Endometrium (tissue), 2 donors: ENCODE data around the gene UGGT1.

Experiments used
- FAIRE-seq: peaks from 2 replicates; lab custom pipeline; 2012; peaks lifted over from hg19 to GRCh38; lab: Jason Lieb, UNC
- donor health status: control.
- donor health status: control.

The UGGT1 gene, protein sequence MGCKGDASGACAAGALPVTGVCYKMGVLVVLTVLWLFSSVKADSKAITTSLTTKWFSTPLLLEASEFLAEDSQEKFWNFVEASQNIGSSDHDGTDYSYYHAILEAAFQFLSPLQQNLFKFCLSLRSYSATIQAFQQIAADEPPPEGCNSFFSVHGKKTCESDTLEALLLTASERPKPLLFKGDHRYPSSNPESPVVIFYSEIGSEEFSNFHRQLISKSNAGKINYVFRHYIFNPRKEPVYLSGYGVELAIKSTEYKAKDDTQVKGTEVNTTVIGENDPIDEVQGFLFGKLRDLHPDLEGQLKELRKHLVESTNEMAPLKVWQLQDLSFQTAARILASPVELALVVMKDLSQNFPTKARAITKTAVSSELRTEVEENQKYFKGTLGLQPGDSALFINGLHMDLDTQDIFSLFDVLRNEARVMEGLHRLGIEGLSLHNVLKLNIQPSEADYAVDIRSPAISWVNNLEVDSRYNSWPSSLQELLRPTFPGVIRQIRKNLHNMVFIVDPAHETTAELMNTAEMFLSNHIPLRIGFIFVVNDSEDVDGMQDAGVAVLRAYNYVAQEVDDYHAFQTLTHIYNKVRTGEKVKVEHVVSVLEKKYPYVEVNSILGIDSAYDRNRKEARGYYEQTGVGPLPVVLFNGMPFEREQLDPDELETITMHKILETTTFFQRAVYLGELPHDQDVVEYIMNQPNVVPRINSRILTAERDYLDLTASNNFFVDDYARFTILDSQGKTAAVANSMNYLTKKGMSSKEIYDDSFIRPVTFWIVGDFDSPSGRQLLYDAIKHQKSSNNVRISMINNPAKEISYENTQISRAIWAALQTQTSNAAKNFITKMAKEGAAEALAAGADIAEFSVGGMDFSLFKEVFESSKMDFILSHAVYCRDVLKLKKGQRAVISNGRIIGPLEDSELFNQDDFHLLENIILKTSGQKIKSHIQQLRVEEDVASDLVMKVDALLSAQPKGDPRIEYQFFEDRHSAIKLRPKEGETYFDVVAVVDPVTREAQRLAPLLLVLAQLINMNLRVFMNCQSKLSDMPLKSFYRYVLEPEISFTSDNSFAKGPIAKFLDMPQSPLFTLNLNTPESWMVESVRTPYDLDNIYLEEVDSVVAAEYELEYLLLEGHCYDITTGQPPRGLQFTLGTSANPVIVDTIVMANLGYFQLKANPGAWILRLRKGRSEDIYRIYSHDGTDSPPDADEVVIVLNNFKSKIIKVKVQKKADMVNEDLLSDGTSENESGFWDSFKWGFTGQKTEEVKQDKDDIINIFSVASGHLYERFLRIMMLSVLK (N-terminal part only)

DNA sequence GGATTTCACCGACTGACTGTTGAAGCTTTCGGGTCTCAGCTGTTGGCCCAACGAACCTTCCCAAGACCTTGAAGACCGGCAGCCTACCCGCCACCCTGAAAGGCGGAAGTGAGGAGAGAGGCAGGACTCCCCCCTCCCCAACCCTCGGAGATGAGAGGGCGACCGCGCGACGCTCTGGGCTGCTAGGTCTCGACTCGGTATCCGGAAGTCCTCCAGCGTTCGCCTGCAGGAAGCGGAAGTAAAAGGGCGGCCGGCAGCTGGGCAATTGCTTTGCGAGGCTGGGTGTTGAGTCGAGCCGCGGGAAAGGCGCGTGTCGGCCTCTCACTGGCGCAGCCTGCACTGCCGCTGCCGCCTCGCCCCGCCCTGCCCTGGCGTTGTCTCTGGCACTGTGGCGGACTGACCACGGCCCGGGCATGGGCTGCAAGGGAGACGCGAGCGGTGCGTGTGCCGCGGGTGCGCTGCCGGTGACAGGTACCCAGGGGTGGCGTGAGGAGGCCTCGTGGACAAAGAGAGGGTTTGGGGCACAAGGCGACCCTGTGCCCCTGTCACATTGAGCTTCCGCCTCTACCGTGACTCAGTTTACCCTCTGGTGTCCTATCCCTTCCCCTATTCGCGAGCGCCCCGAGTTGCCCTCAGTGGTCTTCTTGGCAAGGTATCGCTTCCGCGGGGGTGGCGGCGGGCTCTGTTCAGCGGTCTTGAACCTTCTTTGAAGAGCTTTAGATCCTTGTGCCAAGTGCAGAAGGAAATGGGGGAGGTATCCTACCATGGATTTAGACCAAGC, at the start of gene UGGT1:
TSS of gene UGGT1 (plus strand) at position 256 of the 781 bp plus-strand sequence. CDS start at position 414, 158 bp downstream.
- peak; percentile 87 for FAIRE-seq

DNA sequence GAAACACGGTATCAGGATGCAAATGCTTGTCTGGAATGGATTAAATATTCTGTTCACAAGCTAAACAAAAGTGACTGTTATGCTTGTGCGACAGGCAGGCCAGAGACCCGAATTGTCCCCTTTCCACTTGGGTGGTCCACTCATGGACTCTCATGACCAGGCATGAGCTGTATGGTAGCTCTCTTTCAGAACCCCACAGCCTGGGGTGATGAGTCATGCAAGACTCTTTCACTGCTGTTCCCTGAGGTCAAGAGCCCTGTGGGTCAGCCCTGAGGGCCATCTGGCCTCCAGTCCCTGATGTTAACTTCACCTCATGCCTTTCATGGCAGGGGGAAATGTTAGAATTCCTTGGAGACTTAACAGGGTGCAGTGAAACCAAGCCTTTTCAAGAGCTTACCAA, 49.4 kb upstream of the UGGT1 start:
- FAIRE-seq: no peak

DNA sequence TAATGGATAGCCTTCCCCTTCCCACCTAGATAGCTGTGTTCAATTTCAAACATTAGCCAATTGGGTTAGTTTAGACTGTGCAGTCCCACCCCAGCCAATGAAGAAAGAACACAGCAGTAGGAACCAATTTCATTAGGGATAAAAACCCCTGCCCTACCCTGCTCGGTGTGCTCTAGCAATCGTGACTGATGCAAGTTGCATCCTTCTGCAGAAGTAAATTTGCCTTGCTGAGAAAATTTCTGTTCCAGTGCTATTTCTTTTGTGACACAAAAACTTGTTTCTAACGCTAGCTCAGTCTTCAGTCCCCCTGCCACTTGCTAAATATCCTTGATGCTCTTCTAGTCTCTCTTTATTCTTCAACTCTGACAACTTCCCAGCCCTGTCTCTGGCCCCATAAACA, 48.0 kb upstream of the UGGT1 start:
- no peak for FAIRE-seq

DNA sequence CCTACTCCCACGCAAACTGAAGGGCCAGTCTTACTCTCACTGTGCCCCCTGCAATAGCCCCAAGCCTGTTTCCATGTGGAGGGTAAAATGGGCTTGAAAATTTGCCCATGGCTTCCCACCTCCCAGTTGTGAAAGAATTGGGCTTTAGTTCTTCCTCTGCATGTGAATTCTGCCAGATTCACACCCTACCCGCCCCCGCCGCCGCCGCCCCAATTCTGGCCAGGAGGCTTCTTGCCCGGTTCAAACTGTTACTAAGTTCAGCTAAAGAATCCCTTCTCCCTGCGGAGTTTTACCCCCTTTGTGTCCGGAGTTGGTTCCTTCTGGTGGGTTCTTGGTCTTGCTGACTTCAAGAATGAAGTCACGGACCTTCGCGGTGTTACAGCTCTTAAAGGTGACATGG, 37.7 kb upstream of the UGGT1 start:
- FAIRE-seq: no peak

DNA sequence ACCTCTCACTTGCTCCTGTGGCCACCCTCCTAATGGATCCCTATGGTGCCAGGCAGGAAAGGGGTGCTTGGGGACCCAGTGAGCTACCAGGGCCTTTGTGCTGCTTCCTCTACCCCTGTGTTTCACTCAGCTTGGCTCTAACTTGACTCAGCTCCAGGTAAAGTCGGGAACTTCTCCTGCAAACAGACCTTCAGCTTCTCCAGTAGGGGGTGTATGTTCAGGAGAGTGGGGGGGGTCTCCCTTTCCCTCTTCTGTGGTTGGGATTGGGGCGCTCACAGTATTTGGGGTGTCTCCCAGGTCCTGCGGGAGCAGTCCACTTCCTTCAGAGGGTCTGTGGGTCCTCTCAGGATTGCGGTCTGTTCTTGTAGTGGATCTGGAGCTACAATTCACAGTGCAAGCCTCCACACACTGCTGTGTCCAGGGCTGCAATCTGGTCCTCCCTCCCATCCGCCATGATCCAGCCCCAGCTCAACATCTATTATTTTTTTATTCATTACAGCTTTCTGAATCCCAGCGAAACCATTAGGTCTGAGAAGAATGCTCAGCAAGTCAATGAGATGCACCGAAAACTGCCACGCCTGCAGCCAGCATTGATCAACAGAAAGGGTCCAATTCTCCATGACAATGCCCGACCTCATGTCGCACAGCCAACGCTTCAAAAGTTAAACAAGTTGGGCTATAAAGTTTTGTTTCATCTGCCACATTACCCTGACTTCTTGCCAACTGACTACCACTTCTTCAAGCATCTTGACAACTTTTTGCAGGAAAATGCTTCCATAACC, 36.7 kb upstream of the UGGT1 start:
- FAIRE-seq: no peak

DNA sequence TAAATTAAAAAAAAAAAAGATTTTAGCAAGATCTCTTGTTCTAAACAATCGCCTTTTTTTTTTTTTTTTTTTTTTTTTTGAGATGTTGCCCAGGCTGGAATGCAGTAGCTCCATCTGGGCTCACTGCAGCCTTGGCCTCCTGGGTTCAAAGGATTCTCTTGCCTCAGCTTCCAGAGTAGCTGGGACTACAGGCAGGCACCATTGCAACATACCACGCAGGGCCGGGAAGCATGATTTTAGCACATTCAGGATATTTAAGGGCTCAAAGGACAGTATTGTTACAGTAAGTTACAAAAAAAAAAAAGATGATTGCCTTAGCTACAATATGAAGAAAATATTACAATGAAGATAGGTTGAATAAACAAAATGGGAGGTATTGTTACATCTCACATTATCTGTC, 33.7 kb upstream of the UGGT1 start:
- no peak for FAIRE-seq

DNA sequence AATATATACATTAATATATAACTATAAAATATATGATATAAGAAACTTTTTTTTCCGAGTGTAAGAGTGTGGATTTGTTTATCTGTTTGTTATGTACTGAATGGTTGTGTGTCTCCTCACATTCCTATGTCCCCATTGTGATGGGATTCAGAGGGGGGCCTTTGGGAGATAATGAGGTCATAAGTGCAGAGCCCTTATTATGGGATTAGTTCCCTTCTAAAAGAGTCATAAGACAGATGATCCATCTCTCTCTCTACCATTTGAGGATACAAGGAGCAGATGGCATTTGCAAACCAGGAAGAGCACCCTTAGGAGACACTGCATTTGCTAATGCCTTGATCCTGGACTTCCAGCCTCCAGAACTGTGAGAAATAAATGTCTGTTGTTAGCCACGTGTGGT, 32.9 kb upstream of the UGGT1 start:
- no peak for FAIRE-seq

DNA sequence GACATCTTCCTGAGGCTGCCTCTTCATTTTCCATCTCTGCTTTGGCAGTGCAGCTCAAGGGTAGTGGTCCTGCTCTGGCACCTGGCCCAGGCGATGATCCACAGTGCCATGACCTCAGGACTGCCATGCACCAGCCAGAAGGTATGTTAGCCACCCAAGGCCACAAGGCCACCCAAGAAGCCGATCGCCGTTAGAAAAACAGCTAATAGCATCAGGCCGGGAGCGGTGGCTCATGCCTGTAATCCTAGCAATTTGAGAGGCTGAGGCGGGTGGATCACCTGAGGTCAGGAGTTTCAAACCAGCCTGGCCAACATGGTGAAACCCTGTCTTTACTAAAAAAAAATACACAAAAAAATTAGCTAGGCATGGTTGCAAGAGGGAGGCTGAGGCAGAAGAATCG, 28.4 kb upstream of the UGGT1 start:
- FAIRE-seq: no peak

DNA sequence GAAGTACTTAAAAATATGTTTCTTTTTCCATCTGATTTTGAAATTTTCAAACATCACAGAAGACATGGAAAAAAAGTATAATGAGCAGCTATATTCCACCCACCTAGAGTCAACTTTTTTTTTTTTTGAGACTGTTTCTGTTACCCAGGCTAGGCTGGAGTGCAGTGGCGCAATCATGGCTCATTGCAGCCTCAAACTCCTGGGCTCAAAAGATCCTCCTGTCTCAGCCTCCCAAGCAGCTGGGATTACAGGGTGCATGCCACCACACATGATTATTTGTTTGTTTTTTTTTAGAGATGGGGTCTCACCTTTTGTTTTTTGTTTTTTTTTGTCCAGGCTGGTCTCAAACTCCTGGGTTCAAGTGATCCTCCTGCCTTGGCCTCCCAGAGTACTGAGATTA, 26.6 kb upstream of the UGGT1 start:
- FAIRE-seq: no peak

DNA sequence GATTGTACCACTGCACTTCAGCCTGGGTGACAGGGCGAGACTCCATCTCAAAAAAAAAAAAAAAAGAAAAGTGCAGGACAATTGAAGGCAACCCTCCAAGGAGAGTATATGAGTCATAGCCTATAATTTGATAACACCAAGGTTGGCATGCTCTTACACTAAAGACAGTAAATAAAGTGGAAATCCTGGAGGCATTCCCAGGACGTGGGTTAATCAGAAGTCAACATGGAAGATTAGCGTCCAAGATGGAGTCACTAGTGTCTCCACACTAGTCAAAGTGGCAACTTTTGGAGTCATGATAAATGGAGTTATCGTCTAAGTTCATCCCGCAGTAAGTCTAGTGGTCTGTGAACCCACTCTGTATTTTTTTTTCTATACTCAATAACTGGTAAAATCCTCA, 21.2 kb upstream of the UGGT1 start:
- no peak for FAIRE-seq

DNA sequence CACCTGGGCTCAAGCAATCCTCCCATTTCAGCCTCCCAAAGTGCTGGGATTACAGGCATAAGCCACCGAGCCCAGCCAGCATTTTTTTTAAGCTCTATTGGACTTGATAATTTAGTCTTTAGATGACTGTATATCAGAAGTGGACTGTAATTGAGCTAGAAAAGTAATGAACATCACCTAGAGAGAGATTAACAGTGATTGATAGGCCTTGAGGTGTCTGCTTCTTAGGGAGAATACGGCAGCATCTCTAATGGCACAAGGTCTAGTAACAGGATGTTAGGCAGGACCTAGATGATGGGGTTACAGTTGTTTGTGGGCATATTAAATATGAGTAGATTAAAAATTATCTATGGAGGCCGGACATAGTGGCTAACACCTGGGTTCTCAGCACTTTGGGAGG, 17.7 kb upstream of the UGGT1 start:
- FAIRE-seq: no peak

DNA sequence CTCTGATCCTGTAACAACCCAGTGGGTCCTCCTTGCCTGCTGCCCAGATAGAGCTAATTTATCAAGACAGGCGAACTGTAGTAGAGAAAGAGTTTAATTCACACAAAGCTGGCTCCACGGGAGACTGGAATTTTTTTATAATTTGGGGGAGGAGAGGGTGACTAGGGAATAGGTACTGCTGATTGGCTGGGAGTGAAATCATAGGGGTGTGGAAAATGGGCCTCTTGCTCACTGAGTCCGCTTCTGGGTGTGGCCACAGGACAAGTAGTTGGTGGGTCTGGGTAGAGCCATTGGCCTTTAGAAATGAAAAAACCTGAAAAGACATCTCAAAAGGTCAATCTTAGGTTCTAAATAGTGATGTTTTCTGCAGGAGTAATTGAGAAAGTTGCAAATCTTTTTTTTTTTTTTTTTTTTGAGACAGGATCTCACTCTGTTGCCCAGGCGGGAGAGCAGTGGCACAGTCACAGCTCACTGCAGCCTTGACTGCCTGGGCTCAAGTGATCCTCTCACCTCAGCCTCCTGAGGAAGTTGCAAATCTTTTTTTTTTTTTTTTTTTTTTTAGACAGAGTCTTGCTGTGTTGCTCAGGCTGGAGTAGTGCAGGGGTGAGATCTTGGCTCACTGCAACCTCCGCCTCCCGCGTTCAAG, 14.4 kb upstream of the UGGT1 start:
- no peak for FAIRE-seq

DNA sequence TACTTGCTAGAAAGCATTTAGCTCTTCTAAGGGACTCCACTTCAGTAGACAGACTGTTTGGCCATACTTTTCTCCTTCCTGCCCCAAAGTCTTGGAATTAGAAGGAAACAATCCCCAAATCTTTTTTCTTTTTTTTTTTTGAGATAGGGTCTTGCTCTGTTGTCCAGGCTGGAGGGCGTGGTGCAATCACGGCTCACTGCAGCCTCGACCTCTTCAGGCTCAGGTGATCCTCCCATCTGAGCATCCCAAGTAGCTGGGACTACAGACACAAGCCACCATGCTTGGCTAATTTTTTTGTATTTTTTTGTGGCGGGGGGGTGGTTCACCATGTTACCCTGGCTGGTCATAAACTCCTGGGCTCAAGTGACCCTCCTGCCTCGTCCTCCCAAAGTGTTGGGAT, 6.2 kb upstream of the UGGT1 start:
- FAIRE-seq: no peak

DNA sequence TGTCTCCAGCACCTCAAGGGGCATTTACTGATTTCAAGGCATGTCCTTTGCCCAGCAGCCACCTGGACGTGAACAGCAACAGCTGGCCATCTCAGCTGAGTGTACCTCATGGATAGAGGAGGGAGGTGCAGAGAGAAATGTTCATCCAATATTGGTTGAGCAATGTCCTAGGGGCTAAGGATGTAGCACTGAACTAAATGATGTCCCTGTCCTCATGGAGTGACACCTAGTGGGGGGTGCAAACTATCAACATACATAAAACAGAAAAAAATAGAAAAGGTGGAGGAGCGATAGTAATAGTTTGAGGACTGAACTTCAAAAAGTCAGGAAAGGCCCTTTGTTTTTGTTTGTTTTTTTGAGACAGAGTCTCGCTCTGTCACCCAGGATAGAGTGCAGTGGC, 4.8 kb upstream of the UGGT1 start:
- no peak for FAIRE-seq

DNA sequence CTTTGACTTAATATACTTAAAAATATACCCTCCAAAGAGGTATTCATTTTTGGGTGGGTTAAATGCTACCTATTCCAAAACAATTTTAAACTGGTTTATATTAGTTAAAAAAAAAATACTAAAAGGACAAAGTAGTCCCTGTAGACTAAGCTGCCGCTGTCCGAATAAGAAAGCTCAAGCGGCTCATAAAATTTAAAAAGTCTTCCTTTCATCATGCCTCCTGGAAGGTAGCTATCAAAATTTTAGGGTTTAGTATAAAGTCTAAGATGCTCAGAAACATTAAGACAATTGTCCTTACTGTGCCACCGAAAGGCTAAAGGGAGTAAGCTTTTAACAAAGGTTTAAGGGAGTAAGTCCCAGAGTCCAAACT, 440 bp upstream of the UGGT1 start:
- FAIRE-seq: no peak

DNA sequence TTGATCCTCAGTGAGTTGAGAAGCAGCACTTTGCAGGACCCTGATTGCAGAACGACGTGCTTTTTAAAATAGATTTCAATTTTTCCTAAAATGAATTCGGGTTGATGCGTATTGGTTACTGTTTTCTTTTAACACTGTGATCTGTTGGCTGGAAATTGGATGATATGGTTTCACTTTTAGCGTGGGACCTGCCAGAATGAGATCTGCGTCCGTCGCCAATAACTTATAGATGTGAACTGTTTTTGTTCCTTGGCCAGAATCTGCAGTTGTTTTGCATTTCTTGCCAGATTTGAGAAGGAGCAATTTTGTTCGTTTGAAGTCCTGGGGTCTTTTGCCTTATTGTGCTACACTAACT, 703 bp downstream of the UGGT1 start:
- FAIRE-seq: no peak

DNA sequence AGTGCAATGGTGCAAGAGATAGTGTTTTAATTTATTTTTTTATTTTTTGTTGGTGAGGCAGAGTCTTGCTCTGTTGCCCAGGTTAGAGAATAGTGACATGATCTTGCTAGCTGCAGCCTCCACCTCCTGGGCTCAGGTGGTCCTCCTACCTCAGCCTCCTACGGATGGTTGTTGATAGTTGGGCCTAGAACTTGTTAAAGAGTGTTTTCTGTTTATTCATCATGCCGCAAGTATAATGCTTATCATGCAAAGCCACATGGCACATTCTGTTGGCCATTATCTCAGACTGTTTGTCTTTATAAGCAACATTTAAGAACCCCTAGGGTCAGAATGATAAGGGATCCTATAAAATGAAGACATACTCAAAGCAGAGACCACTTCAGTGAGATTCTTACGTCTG, 1.7 kb downstream of the UGGT1 start:
- FAIRE-seq: no peak

DNA sequence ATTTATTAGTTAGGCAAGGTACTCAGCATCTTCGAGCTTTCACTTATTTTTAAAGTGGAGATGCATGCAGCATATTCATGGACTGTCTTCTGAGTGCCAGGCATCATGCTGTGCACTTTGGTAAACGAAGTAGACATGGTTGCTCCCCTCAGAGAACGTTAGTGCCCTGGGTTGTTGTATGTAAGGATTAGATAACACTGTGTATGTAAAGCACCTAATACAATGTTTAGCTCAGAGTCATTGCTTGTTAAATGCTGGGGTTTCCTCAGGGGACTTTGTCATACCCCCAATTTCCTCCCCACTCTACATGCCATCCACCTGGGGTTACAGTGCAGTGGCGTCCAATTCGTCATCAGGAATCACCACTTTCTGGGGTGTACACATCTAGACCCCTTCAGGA, 2.8 kb downstream of the UGGT1 start:
- FAIRE-seq: no peak

DNA sequence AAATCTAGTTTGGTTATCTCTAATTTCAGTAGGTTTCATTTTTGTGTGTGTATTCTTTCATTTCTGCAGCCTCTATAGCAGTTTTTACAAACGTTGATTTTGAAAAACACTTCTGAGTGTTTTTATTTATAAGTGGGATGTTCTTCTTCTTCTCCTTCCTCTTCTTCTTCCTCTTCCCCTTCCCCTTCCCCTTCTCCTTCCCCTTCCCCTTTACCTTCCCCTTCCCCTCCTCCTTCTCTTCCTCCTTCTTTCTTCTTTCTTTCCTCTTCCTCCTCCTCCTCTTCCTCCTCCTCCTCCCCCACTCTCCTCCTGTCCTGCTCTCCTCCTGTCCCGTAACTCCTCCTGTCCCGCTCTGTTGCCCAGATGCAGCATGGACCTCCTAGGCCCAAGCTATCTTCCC, 4.2 kb downstream of the UGGT1 start:
- FAIRE-seq: no peak

DNA sequence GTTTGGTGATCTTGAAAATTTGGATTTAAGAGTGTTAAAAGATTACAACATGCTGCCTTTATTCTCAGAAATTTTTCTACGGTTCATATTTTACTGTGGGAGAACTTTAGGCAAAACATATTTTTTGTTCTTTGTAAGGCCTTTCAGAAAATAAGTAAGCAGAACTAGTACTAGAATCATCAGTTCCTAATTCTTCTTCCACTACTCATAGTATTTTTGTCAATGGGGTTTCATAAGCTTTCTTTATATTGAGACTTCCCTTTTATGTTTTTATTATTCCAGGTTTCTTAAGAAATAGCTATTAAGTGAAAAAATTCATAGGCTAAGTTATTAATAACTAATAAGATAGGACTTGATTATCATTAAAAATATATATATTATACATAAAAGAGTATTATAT, 12.4 kb downstream of the UGGT1 start:
- FAIRE-seq: peak; percentile 54

DNA sequence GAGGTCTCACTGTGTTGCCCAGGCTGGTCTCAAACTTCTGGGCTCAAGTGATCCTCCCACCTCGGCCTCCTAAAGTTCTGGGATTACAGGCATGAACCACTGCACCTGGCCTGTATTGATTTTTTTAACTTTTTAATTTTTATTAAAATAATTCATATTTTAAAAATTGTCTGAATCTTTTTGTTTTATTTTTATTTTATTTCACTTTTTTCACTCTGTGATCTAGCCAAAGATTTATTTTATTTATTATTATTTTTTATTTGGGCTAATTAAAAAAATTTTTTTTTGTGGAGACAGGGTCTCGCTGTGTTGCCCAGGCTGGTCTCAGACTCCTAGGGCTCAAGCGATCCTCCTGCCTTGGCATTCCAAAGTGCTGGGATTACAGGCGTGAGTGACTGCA, 14.1 kb downstream of the UGGT1 start:
- peak; percentile 18 for FAIRE-seq
